Measurements from ENCODE around the gene CHSY1. TPM values are rescaled to one million over a fixed set of nuclear protein-coding genes. Genes with fewer than 3 reads are reported as not detected.

Gene CHSY1
- total RNA-seq, 2 experiments from 2014 or later = 5.0 to 14.3 TPM

DNA sequence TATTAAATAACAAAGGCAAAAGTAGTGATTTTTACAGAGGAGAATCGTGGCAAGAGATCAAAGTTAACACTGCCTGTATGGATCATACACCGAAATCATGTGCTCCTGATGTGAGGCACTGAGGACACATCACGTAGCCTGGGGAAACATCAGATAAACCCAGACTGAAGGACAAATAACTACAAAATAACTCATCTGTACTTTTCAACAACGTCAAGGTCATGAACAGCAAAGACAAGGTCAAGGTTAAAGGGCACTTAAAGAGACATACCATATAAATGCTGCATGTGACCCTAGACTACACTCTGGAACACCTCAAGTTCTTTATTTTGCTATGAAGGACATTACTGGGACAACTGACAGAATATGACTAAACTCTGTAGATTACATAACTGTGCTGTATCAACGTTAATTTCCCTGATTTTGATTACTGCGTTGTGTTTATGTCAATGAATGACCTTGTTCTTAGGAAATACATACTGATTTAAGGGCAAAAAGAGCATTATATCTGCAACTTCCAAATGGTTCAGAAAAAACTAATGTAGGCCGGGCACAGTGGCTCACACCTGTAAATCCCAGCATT lies 48.1 kb downstream of the CHSY1 start:
- ChIA-PET CTCF (ENCODE audit: unreplicated experiment) (no interaction called here), POLR2A (no interaction called here)
- H3K36me3 ChIP-seq (ENCODE audit: insufficient read depth, low read length) = no peaks in the 10 kb centered on the region
- H3K79me2 ChIP-seq (ENCODE audit: insufficient read depth, low read depth, low read length) = no peaks in the 10 kb centered on the region
- no peak for DNase-seq (ENCODE audit: low spot score)
- no peak overlapping the region for H3K27ac ChIP-seq (ENCODE audit: low read depth, low read length, poor library complexity, severe bottlenecking)
- H3K4me2 ChIP-seq (ENCODE audit: low read length) = no peak overlapping the region
- peaks cover 26% of the 10 kb centered on the region for H3K4me1 ChIP-seq (ENCODE audit: insufficient read depth, low read length, poor library complexity, severe bottlenecking)
- no peaks in the 10 kb centered on the region for H4K20me1 ChIP-seq (ENCODE audit: insufficient read depth, low read length)
- TF ChIP-seq, protein P1, sequence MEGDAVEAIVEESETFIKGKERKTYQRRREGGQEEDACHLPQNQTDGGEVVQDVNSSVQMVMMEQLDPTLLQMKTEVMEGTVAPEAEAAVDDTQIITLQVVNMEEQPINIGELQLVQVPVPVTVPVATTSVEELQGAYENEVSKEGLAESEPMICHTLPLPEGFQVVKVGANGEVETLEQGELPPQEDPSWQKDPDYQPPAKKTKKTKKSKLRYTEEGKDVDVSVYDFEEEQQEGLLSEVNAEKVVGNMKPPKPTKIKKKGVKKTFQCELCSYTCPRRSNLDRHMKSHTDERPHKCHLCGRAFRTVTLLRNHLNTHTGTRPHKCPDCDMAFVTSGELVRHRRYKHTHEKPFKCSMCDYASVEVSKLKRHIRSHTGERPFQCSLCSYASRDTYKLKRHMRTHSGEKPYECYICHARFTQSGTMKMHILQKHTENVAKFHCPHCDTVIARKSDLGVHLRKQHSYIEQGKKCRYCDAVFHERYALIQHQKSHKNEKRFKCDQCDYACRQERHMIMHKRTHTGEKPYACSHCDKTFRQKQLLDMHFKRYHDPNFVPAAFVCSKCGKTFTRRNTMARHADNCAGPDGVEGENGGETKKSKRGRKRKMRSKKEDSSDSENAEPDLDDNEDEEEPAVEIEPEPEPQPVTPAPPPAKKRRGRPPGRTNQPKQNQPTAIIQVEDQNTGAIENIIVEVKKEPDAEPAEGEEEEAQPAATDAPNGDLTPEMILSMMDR (conservative IDR thresholded peaks at IDR 0.05; ENCODE audit: low read length) = no peak
- no peak for TF ChIP-seq EZH2phosphoT487 (IDR thresholded peaks at IDR 0.05; ENCODE audit: borderline replicate concordance, low read depth, low read length)
- no peak overlapping the region for H3K4me3 ChIP-seq (ENCODE audit: low read depth, low read length, poor library complexity, severe bottlenecking)
- no TSS peak for BruUV-seq (replicated peaks)
- intact Hi-C loops (cut with micrococcal nuclease; ENCODE audit: unreplicated experiment) = no loop called here
- no peak overlapping the region for H2AFZ ChIP-seq (ENCODE audit: low read length)
- H3K9me2 ChIP-seq (ENCODE audit: insufficient read depth, low read length) = no peaks in the 10 kb centered on the region
- no peaks in the 10 kb centered on the region for H3K9me3 ChIP-seq (ENCODE audit: low read length)

DNA sequence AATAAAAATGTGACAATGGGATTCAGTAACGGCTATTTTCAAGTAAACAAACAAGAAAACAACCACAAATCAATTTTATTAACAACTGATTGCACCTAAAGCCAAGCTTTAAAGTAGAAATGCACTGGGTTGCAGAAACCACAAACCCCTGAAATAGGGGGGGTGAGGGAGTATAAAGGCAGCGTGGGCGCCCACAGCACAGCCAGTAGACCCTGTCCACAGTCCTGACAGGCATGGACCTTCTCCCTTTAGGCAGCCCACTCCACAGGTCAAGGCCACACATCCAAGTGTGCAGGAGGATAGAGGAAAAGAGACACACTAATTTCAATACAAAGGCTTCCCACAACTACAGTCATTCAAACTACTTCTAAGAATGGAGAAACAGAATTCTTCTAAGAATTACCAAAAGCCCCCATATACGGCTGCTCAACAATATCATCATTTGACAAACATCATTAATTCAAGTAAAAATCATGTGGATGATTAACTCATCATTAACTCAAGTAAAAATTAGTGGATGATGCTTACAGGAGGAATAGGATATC lies 48.7 kb downstream of the CHSY1 start:
- POLR2A ChIA-PET = no interaction called here

More for the DNA sequence above, 48.7 kb downstream of the CHSY1 start:
- H3K27ac ChIP-seq (ENCODE audit: low read depth, low read length, poor library complexity, severe bottlenecking) = no peak overlapping the region
- H3K9me3 ChIP-seq (ENCODE audit: low read length) = no peaks in the 10 kb centered on the region
- H3K4me1 ChIP-seq (ENCODE audit: insufficient read depth, low read length, poor library complexity, severe bottlenecking) = peaks cover 27% of the 10 kb centered on the region
- no peaks in the 10 kb centered on the region for H4K20me1 ChIP-seq (ENCODE audit: insufficient read depth, low read length)
- no TSS peak for BruUV-seq (replicated peaks)
- H3K36me3 ChIP-seq (ENCODE audit: insufficient read depth, low read length) = no peaks in the 10 kb centered on the region
- intact Hi-C loops (cut with micrococcal nuclease; ENCODE audit: unreplicated experiment) = no loop called here
- CTCF ChIA-PET (ENCODE audit: unreplicated experiment) = no interaction called here
- no peak overlapping the region for H3K4me3 ChIP-seq (ENCODE audit: low read depth, low read length, poor library complexity, severe bottlenecking)
- no peak overlapping the region for H3K4me2 ChIP-seq (ENCODE audit: low read length)
- TF ChIP-seq, protein P1 (conservative IDR thresholded peaks at IDR 0.05; ENCODE audit: low read length) = no peak
- no peak for TF ChIP-seq EZH2phosphoT487 (IDR thresholded peaks at IDR 0.05; ENCODE audit: borderline replicate concordance, low read depth, low read length)
- no peak for DNase-seq (ENCODE audit: low spot score)
- H3K9me2 ChIP-seq (ENCODE audit: insufficient read depth, low read length) = no peaks in the 10 kb centered on the region
- no peak overlapping the region for H2AFZ ChIP-seq (ENCODE audit: low read length)
- H3K79me2 ChIP-seq (ENCODE audit: insufficient read depth, low read depth, low read length) = no peaks in the 10 kb centered on the region
